HCT116 (cell line): ENCODE measurements around the gene TCF12. TPM values are rescaled to one million over a fixed set of nuclear protein-coding genes. Genes with fewer than 3 reads are reported as not detected.

ENCODE experiments used
- ATAC-seq: fragments of 200-7000 bp; cut with Tn5 transposase; 2 replicates; pipeline ENCODE4 v1.9.1; 2020; ENCODE audit warnings: mild to moderate bottlenecking, moderate library complexity
- BruUV-seq: library from RNA; stranded (reverse); fragments of 400-500 nt; replicated peaks from 2 replicates; lab custom pipeline; 2021; lab: Mats Ljungman, UMichigan
- CTCF ChIA-PET: fragments of 300-600 bp; sonication (Branson Sonifier 250); formaldehyde crosslinking; loops from one replicate; lab custom pipeline; 2021; ENCODE audit warnings: antibody characterized with exemption; lab: Charles Lee
- POLR2A ChIA-PET: fragments of 300-600, 350-600 bp; sonication (Branson Sonifier 250); formaldehyde crosslinking; loops from one replicate; lab custom pipeline; 2021; ENCODE audit warnings: antibody characterized with exemption; lab: Charles Lee
- RAD21 ChIA-PET, 2 experiments: fragments of 300-600 bp; sonication (Branson Sonifier 250); formaldehyde crosslinking; loops; one replicate each; lab custom pipeline; 2023; ENCODE audit warnings: low total read pairs in 2 of 2; ENCODE audit not compliant: uncharacterized antibody in 2 of 2, unreplicated experiment in 2 of 2, low non-redundant PET in 1 of 2; lab: Charles Lee
- DNase-seq: peaks from one replicate; pipeline ENCODE4 v3.0.0-alpha.2; 2010; ENCODE audit warnings: low read depth, low spot score
- H2AFZ ChIP-seq: fragments of 200-600 bp; shearing (Covaris generic), sonication (generic); 2 replicates; pipeline ENCODE4 v1.6.1; 2017; ENCODE audit warnings: low read depth, mixed run types, mixed read lengths, antibody characterized with exemption, low read length; ENCODE audit not compliant: poor library complexity, severe bottlenecking
- H3K27ac ChIP-seq: 2 replicates; pipeline ENCODE4 v1.5.1; 2012; ENCODE audit warnings: low read depth, low read length
- H3K27me3 ChIP-seq: fragments of 200-600 bp; sonication (generic); 2 replicates; pipeline ENCODE4 v1.6.1; 2016; ENCODE audit warnings: mixed run types, low read length, mixed read lengths; ENCODE audit not compliant: insufficient read depth
- H3K36me3 ChIP-seq, 2 experiments: fragments of 200-500 bp in 1 of 2; fragments of 200-600 bp in 1 of 2; sonication (Bioruptor generic) in 1 of 2; sonication (generic) in 1 of 2; 2 replicates each; pipeline versions ENCODE4 v1.5.1 to v1.6.1; 2014 to 2016; ENCODE audit warnings: low read length in 2 of 2, inconsistent platforms in 1 of 2, mixed read lengths in 1 of 2, mixed run types in 1 of 2; ENCODE audit not compliant: insufficient read depth in 2 of 2, control insufficient read depth in 1 of 2
- H3K4me1 ChIP-seq, 2 experiments: fragments of 200-600 bp in 1 of 2; sonication (generic) in 1 of 2; 2 replicates each; pipeline versions ENCODE4 v1.5.1 to v1.6.1; 2012 to 2017; ENCODE audit warnings: low read length in 2 of 2, inconsistent platforms in 1 of 2, mild to moderate bottlenecking in 1 of 2, mixed read lengths in 1 of 2, mixed run types in 1 of 2, moderate library complexity in 1 of 2; ENCODE audit not compliant: insufficient read depth in 2 of 2, control insufficient read depth in 1 of 2
- H3K4me2 ChIP-seq: fragments of 200-600 bp; sonication (generic); 2 replicates; pipeline ENCODE4 v1.6.1; 2017; ENCODE audit warnings: mixed run types, low read length, mixed read lengths
- H3K4me3 ChIP-seq, 2 experiments: fragments of 200-600 bp in 1 of 2; sonication (generic) in 1 of 2; replicated peaks in 1 of 2; 2 replicates each; pipeline ENCODE4 v1.5.1; 2011 to 2016; ENCODE audit warnings: low read length in 2 of 2, control low read depth in 1 of 2, low read depth in 1 of 2, mild to moderate bottlenecking in 1 of 2, mixed read lengths in 1 of 2, mixed run types in 1 of 2
- H3K79me2 ChIP-seq: fragments of 200-600 bp; sonication (generic); 2 replicates; pipeline ENCODE4 v1.6.1; 2017; ENCODE audit warnings: mild to moderate bottlenecking, mixed run types, low read length, moderate library complexity, mixed read lengths; ENCODE audit not compliant: insufficient read depth
- H3K9ac ChIP-seq: fragments of 200-600 bp; sonication (generic); 2 replicates; pipeline ENCODE4 v1.6.1; 2016; ENCODE audit warnings: low read length, mixed read lengths
- H3K9me2 ChIP-seq: fragments of 200-600 bp; sonication (generic), shearing (Covaris generic); 2 replicates; pipeline ENCODE4 v1.6.1; 2017; ENCODE audit warnings: mixed run types, mild to moderate bottlenecking, moderate library complexity; ENCODE audit not compliant: insufficient read depth
- H3K9me3 ChIP-seq, 2 experiments: fragments of 200-500 bp in 1 of 2; fragments of 200-600 bp in 1 of 2; sonication (Bioruptor generic) in 1 of 2; sonication (generic) in 1 of 2; 2 replicates each; pipeline ENCODE4 v1.6.1; 2014 to 2017; ENCODE audit warnings: low read length in 2 of 2, mixed read lengths in 2 of 2, inconsistent platforms in 1 of 2, low read depth in 1 of 2, mild to moderate bottlenecking in 1 of 2, mixed run types in 1 of 2, moderate library complexity in 1 of 2; ENCODE audit not compliant: control insufficient read depth in 1 of 2, insufficient read depth in 1 of 2
- H4K20me1 ChIP-seq: fragments of 200-600 bp; sonication (generic), shearing (Covaris generic); 2 replicates; pipeline ENCODE4 v1.6.1; 2017; ENCODE audit warnings: mixed run types, mild to moderate bottlenecking, moderate library complexity; ENCODE audit not compliant: insufficient read depth
- CBX3 ChIP-seq: IDR thresholded peaks from 2 replicates; pipeline ENCODE4 v1.6.1; 2012; ENCODE audit warnings: low read depth
- CEBPB ChIP-seq: IDR thresholded peaks from 2 replicates; pipeline ENCODE4 v1.6.1; 2012; ENCODE audit warnings: low read depth
- EGR1 ChIP-seq: IDR thresholded peaks from 2 replicates; pipeline ENCODE4 v1.6.1; 2012; ENCODE audit warnings: low read depth
- ELF1 ChIP-seq: IDR thresholded peaks from 2 replicates; pipeline ENCODE4 v1.6.1; 2012; ENCODE audit warnings: low read depth, borderline replicate concordance
- EZH2 ChIP-seq: fragments of 200-600 bp; sonication (generic); IDR thresholded peaks from 2 replicates; pipeline ENCODE4 v1.6.1; 2017; ENCODE audit warnings: antibody characterized with exemption, mixed run types
- FOSL1 ChIP-seq: IDR thresholded peaks from 2 replicates; pipeline ENCODE4 v1.6.1; 2012; ENCODE audit warnings: low read depth
- POLR2A ChIP-seq: IDR thresholded peaks from 2 replicates; pipeline ENCODE4 v1.7.0; 2011; ENCODE audit warnings: borderline replicate concordance; ENCODE audit not compliant: insufficient read depth, insufficient read length; ENCODE audit errors: extremely low read depth
- POLR2AphosphoS5 ChIP-seq: IDR thresholded peaks from 2 replicates; pipeline ENCODE4 v1.6.1; 2011; ENCODE audit warnings: mild to moderate bottlenecking, low read depth, low read length, moderate library complexity
- RAD21 ChIP-seq: IDR thresholded peaks from 2 replicates; pipeline ENCODE4 v1.6.1; 2012; ENCODE audit warnings: low read depth, mild to moderate bottlenecking
- SIN3A ChIP-seq: IDR thresholded peaks from 2 replicates; pipeline ENCODE4 v1.6.1; 2012; ENCODE audit warnings: low read depth
- SP1 ChIP-seq: IDR thresholded peaks from 2 replicates; pipeline ENCODE4 v1.6.1; 2012; ENCODE audit warnings: low read depth
- intact Hi-C: fragments of 100-400 bp; cut with micrococcal nuclease; formaldehyde crosslinking; loops from 2 replicates; pipeline ENCODE4 v1.10.0; 2022
- total RNA-seq: library from RNA; stranded (reverse); gene quantifications from one replicate; pipeline ENCODE4 v1.2.1, GENCODE V29; 2021; ENCODE audit not compliant: unreplicated experiment
- TF ChIP-seq, protein P1 (sequence below): IDR thresholded peaks from 2 replicates; pipeline ENCODE4 v1.6.1; 2012
- TF ChIP-seq, protein P2 (sequence below): IDR thresholded peaks from 2 replicates; pipeline ENCODE4 v1.6.1; 2012; ENCODE audit warnings: low read depth

Gene TCF12
- total RNA-seq, 1 experiment from 2014 or later: 71.6 TPM

DNA sequence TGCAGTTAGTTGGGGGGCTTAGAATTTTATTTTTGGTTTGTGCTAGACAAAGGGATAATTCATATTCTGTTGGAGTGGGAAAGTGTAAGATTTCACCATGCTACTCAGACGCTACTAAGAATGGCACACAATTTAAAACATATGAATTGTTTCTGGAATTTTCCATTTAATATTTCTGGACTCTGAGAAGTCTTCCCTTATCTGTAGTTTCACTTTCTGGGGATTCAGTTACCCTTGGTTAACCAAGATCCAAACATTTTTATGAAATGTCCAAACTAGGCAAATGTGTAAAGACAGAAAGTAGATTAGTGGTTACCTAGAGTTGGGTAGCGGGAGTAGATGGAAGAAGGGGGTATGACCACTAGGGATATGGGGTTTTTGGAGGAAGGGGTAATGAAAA lies 53.1 kb downstream of the TCF12 start:
- no peak for DNase-seq
- no peak for ATAC-seq
- Histone ChIP-seq H3K9me3 (no peaks in the 10 kb centered on the region), H3K4me2 (no peak overlapping the region), H3K27me3 (no peaks in the 10 kb centered on the region), H3K4me1 (peaks cover 0 to 9% of the 10 kb centered on the region in 2 experiments; a peak in 2 of 4 replicates), H4K20me1 (peaks cover 3% of the 10 kb centered on the region; the same call in 1 of the 2 replicates), H3K79me2 (peaks cover 77% of the 10 kb centered on the region), H3K27ac (no peak overlapping the region), H2AFZ (no peak overlapping the region), H3K9ac (no peak overlapping the region), H3K9me2 (no peaks in the 10 kb centered on the region), H3K36me3 (no peaks in the 10 kb centered on the region), H3K4me3 (no peak overlapping the region)
- CTCF ChIA-PET: no interaction called here
- RAD21 ChIA-PET: no interaction called here
- POLR2A ChIA-PET: no interaction called here
- BruUV-seq: no TSS peak
- intact Hi-C loops: no loop called here
- no peak for TF ChIP-seq EZH2

DNA sequence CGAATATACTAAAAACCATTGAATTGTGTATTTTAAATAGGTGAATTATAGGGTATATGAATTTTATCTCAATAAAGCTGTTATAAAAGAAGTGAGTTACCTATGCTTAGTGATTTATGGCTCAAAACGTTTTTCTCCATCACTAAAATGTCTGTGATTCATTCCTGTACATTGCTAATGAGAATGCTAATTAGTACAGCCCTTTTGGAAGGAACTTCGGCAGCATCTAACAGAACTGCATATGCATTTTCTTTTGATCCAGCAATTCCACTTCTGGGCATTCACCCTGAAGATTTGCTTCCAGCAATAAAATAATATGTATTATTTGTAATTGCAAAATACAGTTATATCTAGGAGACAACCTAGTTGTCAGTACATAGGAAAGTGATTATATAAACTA lies 53.6 kb downstream of the TCF12 start:
- Histone ChIP-seq H2AFZ (no peak overlapping the region), H3K36me3 (no peaks in the 10 kb centered on the region), H3K4me1 (peaks cover 0 to 9% of the 10 kb centered on the region in 2 experiments; a peak in 2 of 4 replicates), H3K9me3 (no peaks in the 10 kb centered on the region), H3K4me2 (no peak overlapping the region), H3K4me3 (no peak overlapping the region), H4K20me1 (peaks cover 3% of the 10 kb centered on the region; the same call in 1 of the 2 replicates), H3K79me2 (peaks cover 75% of the 10 kb centered on the region), H3K27me3 (no peaks in the 10 kb centered on the region), H3K9ac (no peak overlapping the region), H3K9me2 (no peaks in the 10 kb centered on the region), H3K27ac (no peak overlapping the region)
- ChIA-PET RAD21 (no interaction called here), CTCF (no interaction called here), POLR2A (no interaction called here)
- ATAC-seq: no peak
- no peak for DNase-seq
- no TSS peak for BruUV-seq
- intact Hi-C loops: no loop called here
- TF ChIP-seq EGR1: no peak
- no peak for TF ChIP-seq SIN3A
- TF ChIP-seq, protein P1, sequence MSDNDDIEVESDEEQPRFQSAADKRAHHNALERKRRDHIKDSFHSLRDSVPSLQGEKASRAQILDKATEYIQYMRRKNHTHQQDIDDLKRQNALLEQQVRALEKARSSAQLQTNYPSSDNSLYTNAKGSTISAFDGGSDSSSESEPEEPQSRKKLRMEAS: no peak
- TF ChIP-seq FOSL1: no peak
- TF ChIP-seq POLR2AphosphoS5: no peak
- TF ChIP-seq ELF1: no peak
- no peak for TF ChIP-seq SP1
- TF ChIP-seq CBX3: no peak
- no peak for TF ChIP-seq EZH2
- TF ChIP-seq, protein P2, sequence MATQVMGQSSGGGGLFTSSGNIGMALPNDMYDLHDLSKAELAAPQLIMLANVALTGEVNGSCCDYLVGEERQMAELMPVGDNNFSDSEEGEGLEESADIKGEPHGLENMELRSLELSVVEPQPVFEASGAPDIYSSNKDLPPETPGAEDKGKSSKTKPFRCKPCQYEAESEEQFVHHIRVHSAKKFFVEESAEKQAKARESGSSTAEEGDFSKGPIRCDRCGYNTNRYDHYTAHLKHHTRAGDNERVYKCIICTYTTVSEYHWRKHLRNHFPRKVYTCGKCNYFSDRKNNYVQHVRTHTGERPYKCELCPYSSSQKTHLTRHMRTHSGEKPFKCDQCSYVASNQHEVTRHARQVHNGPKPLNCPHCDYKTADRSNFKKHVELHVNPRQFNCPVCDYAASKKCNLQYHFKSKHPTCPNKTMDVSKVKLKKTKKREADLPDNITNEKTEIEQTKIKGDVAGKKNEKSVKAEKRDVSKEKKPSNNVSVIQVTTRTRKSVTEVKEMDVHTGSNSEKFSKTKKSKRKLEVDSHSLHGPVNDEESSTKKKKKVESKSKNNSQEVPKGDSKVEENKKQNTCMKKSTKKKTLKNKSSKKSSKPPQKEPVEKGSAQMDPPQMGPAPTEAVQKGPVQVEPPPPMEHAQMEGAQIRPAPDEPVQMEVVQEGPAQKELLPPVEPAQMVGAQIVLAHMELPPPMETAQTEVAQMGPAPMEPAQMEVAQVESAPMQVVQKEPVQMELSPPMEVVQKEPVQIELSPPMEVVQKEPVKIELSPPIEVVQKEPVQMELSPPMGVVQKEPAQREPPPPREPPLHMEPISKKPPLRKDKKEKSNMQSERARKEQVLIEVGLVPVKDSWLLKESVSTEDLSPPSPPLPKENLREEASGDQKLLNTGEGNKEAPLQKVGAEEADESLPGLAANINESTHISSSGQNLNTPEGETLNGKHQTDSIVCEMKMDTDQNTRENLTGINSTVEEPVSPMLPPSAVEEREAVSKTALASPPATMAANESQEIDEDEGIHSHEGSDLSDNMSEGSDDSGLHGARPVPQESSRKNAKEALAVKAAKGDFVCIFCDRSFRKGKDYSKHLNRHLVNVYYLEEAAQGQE: no peak
- TF ChIP-seq RAD21: no peak
- TF ChIP-seq POLR2A: no peak
- TF ChIP-seq CEBPB: no peak
